KMS-11 (cell line): ENCODE measurements around the gene RGS9BP.
"Not testable (repeated sequence)": the region's sequence is repeated elsewhere in the genome, so short reads cannot be mapped to it uniquely, and the experiment has no call there.

Experiments
- H2AFZ ChIP-seq: fragments of 200-600 bp; sonication (generic); 2 replicates; pipeline ENCODE4 v1.6.1; 2016; ENCODE audit warnings: antibody characterized with exemption, mixed run types, low read depth
- H3K27ac ChIP-seq: fragments of 200-600 bp; sonication (generic); 2 replicates; pipeline ENCODE4 v1.6.1; 2016; ENCODE audit warnings: mild to moderate bottlenecking, mixed run types
- H3K27me3 ChIP-seq: fragments of 200-600 bp; sonication (generic); 2 replicates; pipeline ENCODE4 v1.6.1; 2017; ENCODE audit warnings: mild to moderate bottlenecking, low read depth, mixed run types, moderate library complexity; ENCODE audit not compliant: insufficient read depth
- H3K36me3 ChIP-seq: fragments of 200-600 bp; sonication (generic); 2 replicates; pipeline ENCODE4 v1.6.1; 2017; ENCODE audit warnings: mild to moderate bottlenecking, mixed run types; ENCODE audit not compliant: insufficient read depth
- H3K4me1 ChIP-seq: fragments of 200-600 bp; sonication (generic); 2 replicates; pipeline ENCODE4 v1.6.1; 2016; ENCODE audit warnings: mild to moderate bottlenecking, low read depth, mixed run types; ENCODE audit not compliant: poor library complexity, severe bottlenecking
- H3K4me2 ChIP-seq: fragments of 200-600 bp; sonication (generic); 2 replicates; pipeline ENCODE4 v1.7.0; 2016; ENCODE audit warnings: mild to moderate bottlenecking, mixed run types
- H3K4me3 ChIP-seq: fragments of 200-600 bp; sonication (generic); IDR thresholded peaks from 2 replicates; pipeline ENCODE4 v1.6.1; 2017; ENCODE audit warnings: low read depth, low read length, mixed read lengths; ENCODE audit not compliant: insufficient read depth
- H3K79me2 ChIP-seq: fragments of 200-600 bp; sonication (generic); 2 replicates; pipeline ENCODE4 v1.6.1; 2016; ENCODE audit warnings: low read depth, mixed run types; ENCODE audit not compliant: insufficient read depth
- H3K9ac ChIP-seq: fragments of 200-600 bp; sonication (generic); 2 replicates; pipeline ENCODE4 v1.6.1; 2016; ENCODE audit warnings: mild to moderate bottlenecking, mixed run types
- H4K20me1 ChIP-seq: fragments of 200-600 bp; sonication (generic); 2 replicates; pipeline ENCODE4 v1.6.1; 2016; ENCODE audit warnings: mild to moderate bottlenecking, mixed run types; ENCODE audit not compliant: insufficient read depth
- CTCF ChIP-seq: fragments of 200-600 bp; sonication (generic); conservative IDR thresholded peaks from 2 replicates; pipeline ENCODE4 v1.6.1; 2017; ENCODE audit warnings: low read depth, mild to moderate bottlenecking, antibody characterized with exemption, low read length, moderate library complexity, mixed read lengths

The RGS9BP gene

GRCh38 chr19:32702010-32702409 is 26.4 kb downstream of the RGS9BP start:
- H2AFZ ChIP-seq: no peak overlapping the region
- no peak for TF ChIP-seq CTCF
- H3K27me3 ChIP-seq: no peaks in the 10 kb centered on the region
- H3K9ac ChIP-seq: no peak overlapping the region
- peaks cover 100% of the 10 kb centered on the region for H3K79me2 ChIP-seq
- H3K4me3 ChIP-seq: no peak overlapping the region
- peaks cover 2% of the 10 kb centered on the region for H3K4me1 ChIP-seq
- H3K36me3 ChIP-seq: peaks cover 23% of the 10 kb centered on the region; the same call in 1 of the 2 replicates
- no peak overlapping the region for H3K4me2 ChIP-seq
- no peak overlapping the region for H3K27ac ChIP-seq
- peaks cover 7% of the 10 kb centered on the region; the same call in 1 of the 2 replicates for H4K20me1 ChIP-seq

GRCh38 chr19:32704006-32704405 is 28.4 kb downstream of the RGS9BP start:
- not testable (repeated sequence) for H3K4me2 ChIP-seq, H3K27me3 ChIP-seq, H2AFZ ChIP-seq, H3K9ac ChIP-seq, H4K20me1 ChIP-seq, H3K4me3 ChIP-seq, H3K4me1 ChIP-seq, H3K27ac ChIP-seq
- H3K79me2 ChIP-seq: peaks cover 92% of the 10 kb centered on the region
- H3K36me3 ChIP-seq: peaks cover 23% of the 10 kb centered on the region; the same call in 1 of the 2 replicates

GRCh38 chr19:32708457-32708856 is 32.8 kb downstream of the RGS9BP start:
- Histone ChIP-seq H3K36me3 (peaks cover 16% of the 10 kb centered on the region; the same call in 1 of the 2 replicates), H3K9ac (no peak overlapping the region), H3K4me2 (no peak overlapping the region), H3K27me3 (no peaks in the 10 kb centered on the region), H3K27ac (no peak overlapping the region), H3K4me1 (no peaks in the 10 kb centered on the region), H4K20me1 (no peaks in the 10 kb centered on the region; the same call in 1 of the 2 replicates), H2AFZ (no peak overlapping the region), H3K4me3 (no peak overlapping the region), H3K79me2 (peaks cover 50% of the 10 kb centered on the region; the same call in 1 of the 2 replicates)
- no peak for TF ChIP-seq CTCF

- Histone ChIP-seq H3K4me1 (no peaks in the 10 kb centered on the region), H2AFZ (no peak overlapping the region), H3K36me3 (peaks cover 16% of the 10 kb centered on the region; the same call in 1 of the 2 replicates), H3K4me3 (no peak overlapping the region), H4K20me1 (no peaks in the 10 kb centered on the region; the same call in 1 of the 2 replicates), H3K79me2 (peaks cover 45% of the 10 kb centered on the region; the same call in 1 of the 2 replicates), H3K27ac (no peak overlapping the region), H3K27me3 (no peaks in the 10 kb centered on the region), H3K9ac (no peak overlapping the region), H3K4me2 (no peak overlapping the region)
- no peak for TF ChIP-seq CTCF
These were observed 33.4 kb downstream of the RGS9BP start for GRCh38 chr19:32709032-32709431.

GRCh38 chr19:32711747-32712146 is 36.1 kb downstream of the RGS9BP start:
- TF ChIP-seq CTCF: no peak
- Histone ChIP-seq H3K4me2 (no peak overlapping the region), H3K27ac (no peak overlapping the region), H3K4me1 (no peaks in the 10 kb centered on the region), H3K79me2 (peaks cover 17% of the 10 kb centered on the region; the same call in 1 of the 2 replicates), H2AFZ (no peak overlapping the region), H3K9ac (no peak overlapping the region), H3K27me3 (no peaks in the 10 kb centered on the region), H3K36me3 (peaks cover 14% of the 10 kb centered on the region; the same call in 1 of the 2 replicates), H4K20me1 (no peaks in the 10 kb centered on the region; the same call in 1 of the 2 replicates), H3K4me3 (no peak overlapping the region)

- not testable (repeated sequence) for H2AFZ ChIP-seq, H3K27me3 ChIP-seq, H3K4me1 ChIP-seq, H4K20me1 ChIP-seq, H3K27ac ChIP-seq, H3K36me3 ChIP-seq, H3K4me2 ChIP-seq, H3K9ac ChIP-seq, H3K79me2 ChIP-seq, H3K4me3 ChIP-seq
These were observed 40.6 kb downstream of the RGS9BP start for GRCh38 chr19:32716203-32716602.
